Measurements from ENCODE around the gene PDXDC1.
"Not testable (repeated sequence)": the region's sequence is repeated elsewhere in the genome, so short reads cannot be mapped to it uniquely, and the experiment has no call there.

The PDXDC1 gene

DNA sequence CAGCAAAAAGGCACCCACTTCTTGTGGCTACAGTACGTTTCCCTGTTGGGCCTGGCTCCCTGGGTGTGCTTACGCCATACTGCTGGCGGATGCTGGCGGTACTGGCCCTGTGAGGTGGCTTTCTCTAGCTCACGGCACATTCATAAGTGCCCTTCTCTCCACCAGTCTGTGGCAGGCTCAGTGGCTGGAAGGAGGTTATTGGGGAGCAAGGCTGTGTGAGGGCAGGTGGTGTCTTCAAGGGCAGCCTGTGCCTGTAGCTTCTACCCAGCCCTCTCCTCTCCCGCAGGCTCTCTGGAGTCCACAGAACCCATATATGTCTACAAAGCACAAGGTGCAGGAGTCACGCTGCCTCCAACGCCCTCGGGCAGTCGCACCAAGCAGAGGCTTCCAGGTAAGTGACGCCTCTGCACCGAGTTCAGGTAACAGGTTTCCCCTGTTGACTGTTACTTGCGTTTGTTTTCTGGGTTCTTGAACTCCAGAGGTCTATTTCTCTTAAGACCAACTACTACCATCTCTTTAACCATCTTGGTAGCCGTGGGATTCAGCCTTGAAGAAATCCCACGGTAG lies 60.4 kb downstream of the PDXDC1 start:
- in situ Hi-C loops (cut with HindIII; ENCODE audit: low sequenced_read_pairs): no loop called here

DNA sequence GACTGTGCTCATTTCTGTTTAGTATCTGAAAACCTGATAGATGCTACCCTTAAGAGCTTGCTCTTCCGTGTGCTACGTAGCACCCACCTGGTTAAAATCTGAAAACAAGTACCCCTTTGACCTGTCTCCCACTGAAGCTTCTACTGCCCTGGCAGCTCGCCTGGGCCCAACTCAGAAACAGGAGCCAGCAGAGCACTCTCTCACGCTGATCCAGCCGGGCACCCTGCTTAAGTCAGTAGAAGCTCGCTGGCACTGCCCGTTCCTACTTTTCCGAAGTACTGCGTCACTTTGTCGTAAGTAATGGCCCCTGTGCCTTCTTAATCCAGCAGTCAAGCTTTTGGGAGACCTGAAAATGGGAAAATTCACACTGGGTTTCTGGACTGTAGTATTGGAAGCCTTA lies 62.2 kb downstream of the PDXDC1 start:
- in situ Hi-C loops (cut with HindIII; ENCODE audit: low sequenced_read_pairs): no loop called here

DNA sequence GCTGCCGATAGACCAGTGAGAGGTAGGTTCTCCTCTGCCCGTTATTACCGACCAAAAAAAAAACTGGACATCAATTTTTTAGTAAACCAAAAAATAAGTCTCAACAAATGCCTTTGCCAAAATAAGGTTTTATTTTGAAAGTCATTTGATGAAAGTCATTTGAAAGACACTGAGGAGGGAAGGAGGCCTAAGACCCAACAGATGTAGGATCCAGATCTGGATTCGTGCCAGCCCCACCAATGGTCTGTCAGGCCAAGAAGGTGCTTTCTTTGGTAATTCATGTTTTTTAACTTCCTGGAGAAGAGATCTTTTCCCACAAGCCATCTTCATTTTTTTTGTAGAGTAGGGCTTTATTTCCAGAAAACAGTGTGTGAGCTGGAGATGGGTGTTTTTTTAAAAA lies 62.9 kb downstream of the PDXDC1 start:
- in situ Hi-C loops (cut with HindIII; ENCODE audit: low sequenced_read_pairs): no loop called here

DNA sequence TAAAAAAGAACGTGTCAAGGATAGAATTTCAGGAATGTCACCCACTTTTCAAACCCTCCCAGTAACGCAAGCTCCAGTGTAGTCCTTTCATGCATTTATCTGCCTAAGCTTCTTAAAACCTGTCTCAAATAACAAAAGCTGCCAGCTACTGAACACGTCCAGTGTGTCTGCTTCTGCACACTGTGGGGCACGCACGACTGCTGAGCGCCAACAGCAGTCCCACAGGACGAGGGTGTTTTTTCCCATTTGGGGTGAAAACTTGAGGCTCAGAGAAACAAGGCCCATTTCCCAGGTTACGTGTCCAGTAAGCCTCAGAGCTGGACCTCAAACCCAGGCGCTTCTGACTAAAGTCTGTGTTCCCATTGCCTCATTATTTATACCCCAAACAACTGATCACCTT lies 63.9 kb downstream of the PDXDC1 start:
- in situ Hi-C loops (cut with HindIII; ENCODE audit: low sequenced_read_pairs): no loop called here

DNA sequence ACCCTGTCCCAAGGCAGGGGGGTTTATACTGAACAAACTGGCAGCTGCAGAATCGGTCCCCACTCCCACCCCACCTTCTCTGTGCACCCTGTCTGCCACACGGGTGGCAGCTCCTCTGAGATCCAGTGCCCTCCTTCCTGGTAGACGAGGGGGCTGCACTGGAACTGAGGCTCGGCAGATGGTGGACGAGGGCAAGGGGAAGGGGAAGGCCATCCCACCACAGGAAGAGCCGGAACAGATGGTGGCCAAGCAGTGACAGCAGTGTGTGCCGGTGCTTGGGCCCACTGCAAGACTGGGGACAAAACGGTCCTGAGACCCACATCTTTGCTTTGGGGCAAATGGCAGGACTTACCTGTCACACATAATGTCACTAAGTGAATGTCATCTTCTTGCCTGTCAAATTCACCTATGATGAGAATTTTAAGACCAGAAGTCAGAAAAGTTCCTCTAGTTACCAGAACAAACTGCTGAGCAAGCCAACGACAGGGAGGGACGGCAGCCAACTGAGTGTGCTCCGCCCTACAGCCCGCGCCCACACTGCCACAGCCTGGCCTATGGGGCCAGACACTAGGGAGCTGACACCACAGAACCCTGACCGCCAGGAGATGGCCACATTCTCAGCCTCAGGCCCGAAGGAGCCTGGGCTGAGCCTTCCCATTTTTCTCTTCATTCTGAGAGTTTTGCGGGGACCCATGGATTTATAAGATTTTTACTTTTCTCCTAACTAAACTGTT lies 66.6 kb downstream of the PDXDC1 start:
- in situ Hi-C loops (cut with HindIII; ENCODE audit: low sequenced_read_pairs): no loop called here

DNA sequence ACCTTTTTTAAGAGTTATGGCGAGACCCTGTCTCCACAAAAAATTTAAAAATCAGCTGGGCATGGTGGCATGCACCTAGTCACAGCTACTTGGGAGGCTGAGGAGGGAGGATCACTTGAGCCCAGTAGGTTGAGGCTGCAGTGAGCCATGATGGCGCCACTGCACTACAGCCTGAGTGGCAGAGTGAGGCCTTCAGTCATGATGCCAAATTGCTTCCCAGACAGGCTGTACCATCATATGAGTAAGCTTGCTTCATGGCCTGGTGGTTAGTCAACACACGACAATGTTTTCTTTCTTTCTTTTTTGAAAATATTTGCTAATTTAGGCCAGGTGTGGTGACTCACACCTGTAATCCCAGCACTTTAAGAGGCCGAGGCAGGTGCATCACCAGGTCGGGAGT lies 68.5 kb downstream of the PDXDC1 start:
- in situ Hi-C loops (cut with HindIII; ENCODE audit: low sequenced_read_pairs): no loop called here

DNA sequence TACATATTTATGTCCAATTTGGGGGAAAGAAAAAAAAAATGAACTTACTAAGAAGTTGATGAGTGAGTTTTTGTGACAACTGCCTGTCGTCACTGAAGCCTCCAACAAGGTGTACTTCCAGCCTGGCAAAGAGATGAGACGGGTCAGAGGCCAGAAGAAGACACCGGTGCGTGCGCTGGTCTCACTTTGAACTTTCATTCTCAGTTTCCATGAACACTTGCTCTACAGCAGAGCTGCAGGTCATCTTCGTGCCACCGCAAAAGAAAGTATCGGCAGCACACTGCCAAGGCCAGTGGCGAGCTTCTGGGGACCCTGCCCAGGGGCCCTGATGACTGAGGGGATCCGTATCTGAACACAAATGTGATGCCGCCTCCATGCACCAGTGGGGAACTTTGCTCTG lies 69.5 kb downstream of the PDXDC1 start:
- in situ Hi-C loops (cut with HindIII; ENCODE audit: low sequenced_read_pairs): no loop called here

DNA sequence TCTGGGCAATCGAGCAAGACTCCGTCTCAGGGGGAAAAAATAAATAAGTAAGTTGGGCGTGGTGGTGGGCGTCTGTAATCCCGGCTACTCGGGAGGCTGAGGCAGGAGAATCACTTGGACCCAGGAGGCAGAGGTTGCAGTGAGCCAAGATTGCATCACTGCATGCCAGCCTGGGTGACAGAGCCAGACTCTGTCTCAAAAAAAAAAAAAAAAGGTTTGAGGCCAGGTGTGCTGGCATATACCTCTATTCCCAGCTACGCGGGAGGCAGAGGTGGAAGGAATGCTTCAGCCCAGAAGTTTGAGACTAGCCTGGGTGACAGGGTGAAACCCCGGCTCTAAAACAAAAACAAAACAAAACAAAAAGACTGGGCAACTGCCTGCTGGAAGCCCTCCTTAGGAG lies 70.4 kb downstream of the PDXDC1 start:
- in situ Hi-C loops (cut with HindIII; ENCODE audit: low sequenced_read_pairs): not testable (repeated sequence)

DNA sequence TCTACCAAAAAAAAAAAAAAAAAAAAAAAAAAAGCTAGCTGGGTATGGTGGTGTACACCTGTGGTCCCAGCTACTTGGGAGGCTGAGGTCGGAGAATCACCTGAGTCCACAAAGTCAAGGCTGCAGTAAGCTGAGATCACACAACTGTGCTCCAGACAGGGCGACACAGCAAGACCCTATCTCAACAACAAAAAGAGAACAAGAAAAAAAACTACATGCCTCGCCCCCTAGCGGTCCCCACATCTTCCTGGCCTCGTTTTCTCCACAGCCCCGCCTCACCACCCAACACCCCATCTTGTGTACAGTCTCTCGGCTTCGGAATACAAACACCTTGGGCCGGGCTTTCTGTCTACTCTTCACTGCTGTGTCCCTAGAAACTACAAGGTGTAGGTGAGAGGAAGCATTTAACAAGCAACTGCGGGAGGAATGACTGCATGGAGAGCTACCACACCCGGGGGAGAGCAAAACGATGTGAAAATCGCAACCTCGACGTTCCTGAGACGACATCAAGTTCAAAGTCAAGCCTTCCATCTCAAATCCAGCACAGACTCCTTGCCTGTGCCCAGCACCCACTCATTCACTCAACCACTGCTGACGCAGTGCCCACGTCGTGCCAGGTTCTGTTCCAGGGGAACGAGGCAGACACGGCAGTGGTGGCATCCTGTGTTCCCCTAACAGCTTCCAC lies 72.0 kb downstream of the PDXDC1 start:
- in situ Hi-C loops (cut with HindIII; ENCODE audit: low sequenced_read_pairs): no loop called here

DNA sequence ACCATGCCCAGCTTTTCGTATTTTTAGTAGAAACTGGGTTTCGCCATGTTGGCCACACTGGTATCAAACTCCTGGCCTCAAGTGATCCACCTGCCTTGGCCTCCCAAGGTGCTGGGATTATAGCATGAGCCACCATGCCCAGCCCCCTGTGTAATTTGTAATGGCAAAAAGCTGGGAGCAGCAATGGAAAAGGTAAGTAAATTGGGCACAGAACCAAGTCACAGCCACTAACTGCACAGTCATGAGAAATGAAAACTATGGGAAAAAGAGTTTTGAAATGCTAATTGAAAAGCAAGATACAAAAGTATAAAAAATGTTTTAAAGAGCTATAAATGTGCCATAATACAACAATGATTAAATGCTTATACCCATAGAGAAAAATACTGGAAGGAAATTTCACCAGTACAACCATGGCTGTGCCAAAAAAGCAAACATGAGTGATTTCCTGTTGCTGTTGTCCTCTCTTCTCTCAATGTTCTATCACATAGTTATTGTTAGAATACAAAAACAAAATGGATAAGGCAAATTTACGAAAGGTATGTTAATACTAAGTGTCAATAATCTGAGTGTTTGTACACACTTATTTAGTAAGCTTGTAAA lies 74.9 kb downstream of the PDXDC1 start:
- in situ Hi-C loops (cut with HindIII; ENCODE audit: low sequenced_read_pairs): no loop called here

DNA sequence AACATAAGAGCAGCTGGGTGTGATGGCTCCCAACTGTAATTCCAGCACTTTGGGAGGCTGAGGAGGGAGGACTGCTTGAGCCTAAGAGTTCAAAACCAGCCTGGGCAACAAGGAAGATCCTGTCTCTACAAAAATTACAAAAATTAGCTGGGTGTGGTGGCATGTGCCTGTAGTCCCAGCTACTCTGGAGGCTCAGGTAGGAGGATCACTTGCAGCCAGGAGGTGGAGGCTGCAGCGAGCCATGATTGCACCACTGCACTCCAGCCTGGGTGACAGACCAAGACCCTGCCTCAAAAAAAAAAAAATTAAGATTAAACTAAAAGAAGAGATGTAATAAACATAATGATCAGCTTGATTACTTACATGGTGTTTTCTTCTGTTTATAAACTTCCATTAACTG lies 75.6 kb downstream of the PDXDC1 start:
- in situ Hi-C loops (cut with HindIII; ENCODE audit: low sequenced_read_pairs): not testable (repeated sequence)

DNA sequence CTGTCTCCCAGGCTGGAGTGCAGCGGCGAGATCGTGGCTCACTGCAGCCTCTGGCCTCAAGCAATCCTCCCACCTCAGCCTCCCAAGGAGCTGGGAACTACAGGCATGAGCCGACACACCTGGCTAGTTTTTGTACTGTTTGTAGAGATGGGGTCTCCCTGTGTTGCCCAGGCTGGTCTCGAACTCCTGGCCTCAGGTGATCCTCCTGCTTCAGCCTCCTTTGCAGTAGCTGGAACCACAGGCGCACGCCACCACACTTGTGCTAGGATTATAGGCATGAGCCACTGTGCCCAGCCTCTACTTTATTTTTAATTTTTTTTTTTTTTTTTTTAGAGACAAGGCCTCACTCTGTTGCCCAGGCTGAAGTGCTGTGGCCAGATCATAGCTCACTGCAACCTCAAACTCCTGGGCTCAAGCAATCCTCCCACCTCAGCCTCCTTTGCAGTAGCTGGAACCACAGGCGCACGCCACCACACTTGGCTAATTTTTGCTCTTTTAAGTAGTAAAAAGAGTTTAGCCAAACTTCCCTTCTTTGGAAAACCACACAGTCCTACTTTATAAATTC lies 76.6 kb downstream of the PDXDC1 start:
- in situ Hi-C loops (cut with HindIII; ENCODE audit: low sequenced_read_pairs): no loop called here

DNA sequence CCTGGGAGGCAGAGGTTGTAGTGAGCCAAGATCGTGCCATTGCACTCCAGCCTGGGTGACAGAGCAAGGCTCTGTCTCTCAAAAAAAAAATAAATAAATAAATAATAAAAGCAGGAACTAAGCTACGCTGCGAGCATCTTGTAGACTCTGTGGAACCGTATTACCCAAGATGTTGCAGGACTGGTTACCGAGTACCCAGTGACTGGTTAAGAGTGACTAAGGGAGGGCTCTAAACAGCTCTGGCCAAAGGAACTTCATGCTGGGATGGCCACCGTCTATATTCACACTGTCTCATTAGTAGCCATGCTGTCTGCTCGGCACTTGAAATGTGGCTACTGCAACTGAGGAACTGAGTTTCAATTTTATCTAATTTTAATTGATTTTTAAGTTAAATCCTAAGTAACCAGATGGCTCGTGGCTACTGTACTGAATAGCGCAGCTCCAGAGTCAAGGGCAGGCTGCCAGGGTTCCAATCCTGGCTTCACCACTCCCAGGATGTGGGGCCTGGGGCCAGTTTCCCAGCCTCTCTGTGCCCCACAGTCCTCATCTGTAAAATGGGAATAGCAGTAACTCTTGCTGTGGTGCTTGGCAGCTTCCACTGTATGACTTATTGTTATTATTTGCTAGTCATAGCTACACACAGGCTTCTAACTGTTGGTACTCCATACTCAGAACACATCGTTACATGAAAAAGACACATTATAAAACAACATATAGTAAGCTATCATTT lies 78.1 kb downstream of the PDXDC1 start:
- in situ Hi-C loops (cut with HindIII; ENCODE audit: low sequenced_read_pairs): no loop called here

DNA sequence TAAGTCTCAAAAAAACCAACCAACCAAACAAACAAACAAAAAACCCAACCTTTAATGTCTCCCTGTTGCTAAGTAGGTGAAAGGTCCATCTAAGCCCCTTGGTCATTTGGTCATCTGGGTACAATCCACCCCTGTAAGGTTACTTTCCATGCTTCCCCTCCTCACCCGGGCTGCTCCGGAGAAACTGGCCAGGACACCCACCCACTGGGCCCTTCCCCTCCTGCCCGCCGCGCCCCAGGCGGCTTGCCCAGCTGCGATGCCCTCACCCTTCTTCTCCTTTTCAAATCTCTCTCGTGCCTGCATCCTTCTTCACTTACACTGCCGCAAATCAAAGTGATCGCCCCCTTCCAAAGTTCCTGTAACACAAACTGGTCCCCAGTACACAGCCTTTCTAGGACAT lies 79.1 kb downstream of the PDXDC1 start:
- in situ Hi-C loops (cut with HindIII; ENCODE audit: low sequenced_read_pairs): no loop called here

DNA sequence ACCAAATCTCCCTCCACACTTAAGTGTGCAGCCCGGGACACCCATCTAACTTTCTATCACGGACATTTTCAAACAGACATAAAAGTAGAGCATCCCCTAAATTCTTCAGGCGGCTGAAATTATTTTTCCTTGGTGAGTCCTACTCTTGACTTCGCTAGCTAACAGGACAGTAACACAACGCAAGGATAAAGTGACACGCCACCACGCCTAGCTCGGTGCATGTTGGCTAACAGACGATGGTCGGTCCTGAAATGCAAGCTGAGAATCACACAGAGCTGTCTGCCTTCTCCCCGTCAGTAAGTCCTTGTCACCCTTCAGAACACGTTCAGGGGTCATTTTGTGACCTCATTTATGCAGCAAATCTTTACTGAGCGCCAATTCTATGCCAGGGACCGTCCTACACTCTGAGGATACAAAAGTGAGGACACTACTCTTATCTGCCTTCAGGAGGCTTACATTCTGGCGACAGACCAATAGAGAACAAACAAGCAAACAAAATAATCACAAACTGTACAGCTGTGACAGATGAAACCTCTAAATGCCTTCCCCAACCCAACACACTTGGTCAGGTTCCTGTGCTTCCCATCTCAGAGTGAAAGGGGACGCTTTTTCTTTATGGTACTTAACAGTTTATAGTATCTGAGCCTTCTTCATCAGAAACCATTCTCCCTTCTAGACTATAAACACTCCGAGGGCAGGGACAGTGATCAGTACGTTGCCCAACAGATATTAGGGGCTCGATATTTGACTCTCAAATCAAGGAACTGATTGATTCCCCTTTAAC lies 79.7 kb downstream of the PDXDC1 start:
- in situ Hi-C loops (cut with HindIII; ENCODE audit: low sequenced_read_pairs): no loop called here

DNA sequence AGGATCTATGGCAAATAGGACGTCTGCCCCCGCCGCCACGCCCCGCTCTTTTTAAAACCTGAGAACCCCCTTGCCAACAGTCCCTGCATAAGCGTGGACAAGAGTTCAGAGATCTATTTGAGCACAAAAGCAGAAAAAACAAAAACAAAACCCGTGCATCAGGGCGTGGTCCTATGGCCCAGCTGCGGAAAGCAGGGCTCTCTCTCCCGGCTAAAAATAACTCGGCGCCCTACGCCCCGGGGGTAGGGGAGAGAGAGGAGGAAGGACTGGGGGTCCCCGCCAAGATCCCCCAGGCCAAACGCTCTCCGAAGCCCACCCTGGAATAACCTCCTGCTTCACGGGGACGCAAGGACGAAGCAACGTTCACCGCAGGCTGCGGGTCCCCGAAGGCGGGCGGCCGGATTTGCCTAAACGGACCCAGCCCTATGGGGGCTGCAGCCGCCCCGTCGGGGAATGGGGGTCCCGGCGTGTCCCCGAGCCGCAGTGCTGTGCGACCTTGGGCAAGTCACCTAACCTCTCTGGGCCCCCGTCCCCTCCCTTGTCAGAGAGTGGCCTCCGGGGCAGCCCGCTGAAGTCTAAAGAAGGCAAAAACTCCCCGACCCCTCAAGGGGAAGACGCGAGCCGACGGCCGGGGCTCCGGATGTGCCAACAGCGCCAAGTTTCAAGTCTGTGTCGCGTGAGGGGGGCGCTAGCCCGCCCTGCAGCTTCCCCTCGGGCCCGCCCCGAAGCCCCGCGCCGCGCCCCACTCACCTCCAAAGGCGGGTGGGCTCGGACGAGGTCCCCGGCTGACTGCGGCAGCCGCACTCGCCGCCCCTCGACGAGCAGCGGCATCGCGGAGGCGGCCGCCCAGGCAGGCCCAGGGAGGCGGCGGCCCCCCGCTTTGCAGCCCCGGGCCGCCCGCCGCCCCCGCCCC lies 80.6 kb downstream of the PDXDC1 start:
- in situ Hi-C loops (cut with HindIII; ENCODE audit: low sequenced_read_pairs): no loop called here

DNA sequence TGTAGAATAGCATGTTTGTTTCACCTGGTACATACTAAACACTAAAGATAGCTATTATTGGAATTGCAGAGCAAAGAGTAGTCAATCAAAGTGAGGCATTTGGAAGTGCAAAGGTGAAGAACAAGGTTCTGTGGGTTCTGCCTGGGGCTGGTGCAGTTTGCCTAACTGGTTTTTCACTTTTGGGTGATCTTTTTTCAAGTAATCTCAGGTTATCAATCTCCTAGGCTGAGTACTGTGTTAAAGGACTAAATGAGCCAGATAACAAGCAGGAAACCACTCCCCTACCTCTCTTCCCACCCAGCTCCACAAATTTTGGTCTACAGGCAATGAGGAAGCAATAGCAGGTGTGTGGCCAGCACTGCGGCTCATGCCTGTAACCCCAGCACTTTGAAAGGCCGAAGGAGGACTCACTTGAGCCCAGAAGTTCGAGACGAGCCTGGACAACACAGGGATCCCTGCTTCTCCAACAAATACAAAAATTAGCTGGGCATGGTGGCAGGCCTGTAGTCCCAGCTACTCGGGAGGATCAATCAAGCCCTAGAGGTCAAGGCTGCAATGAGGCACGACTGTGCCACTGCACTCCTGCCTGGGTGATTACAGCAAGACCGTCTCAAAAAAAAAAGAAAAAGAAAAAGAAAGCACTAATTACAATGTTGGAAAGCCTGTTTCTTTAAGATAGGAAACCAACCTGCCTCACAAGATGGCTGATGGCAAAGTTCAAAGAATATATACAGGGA lies 83.0 kb downstream of the PDXDC1 start:
- in situ Hi-C loops (cut with HindIII; ENCODE audit: low sequenced_read_pairs): no loop called here

DNA sequence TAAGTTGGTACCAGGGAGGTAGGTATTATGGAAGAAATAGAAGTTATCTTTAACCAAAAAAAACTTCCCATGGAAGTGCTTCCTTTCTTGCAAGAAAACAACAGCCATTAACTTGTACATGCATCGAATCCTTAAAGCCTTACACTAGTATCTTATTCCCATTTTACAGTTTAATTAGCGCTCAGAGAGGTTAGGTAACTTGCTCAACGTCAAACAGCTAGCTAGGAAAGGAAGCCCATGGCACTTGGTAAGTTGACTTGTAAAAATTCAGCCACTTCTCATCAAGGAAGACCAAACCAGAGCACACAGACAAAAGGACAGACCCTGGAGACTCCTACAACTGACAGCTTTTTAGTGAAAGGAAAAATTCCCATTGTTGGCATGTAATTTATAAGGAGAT lies 84.5 kb downstream of the PDXDC1 start:
- in situ Hi-C loops (cut with HindIII; ENCODE audit: low sequenced_read_pairs): no loop called here

Data from endothelial cell of hepatic sinusoid (primary cell).